ENCODE results near the gene INPP5J.

Gene INPP5J

DNA sequence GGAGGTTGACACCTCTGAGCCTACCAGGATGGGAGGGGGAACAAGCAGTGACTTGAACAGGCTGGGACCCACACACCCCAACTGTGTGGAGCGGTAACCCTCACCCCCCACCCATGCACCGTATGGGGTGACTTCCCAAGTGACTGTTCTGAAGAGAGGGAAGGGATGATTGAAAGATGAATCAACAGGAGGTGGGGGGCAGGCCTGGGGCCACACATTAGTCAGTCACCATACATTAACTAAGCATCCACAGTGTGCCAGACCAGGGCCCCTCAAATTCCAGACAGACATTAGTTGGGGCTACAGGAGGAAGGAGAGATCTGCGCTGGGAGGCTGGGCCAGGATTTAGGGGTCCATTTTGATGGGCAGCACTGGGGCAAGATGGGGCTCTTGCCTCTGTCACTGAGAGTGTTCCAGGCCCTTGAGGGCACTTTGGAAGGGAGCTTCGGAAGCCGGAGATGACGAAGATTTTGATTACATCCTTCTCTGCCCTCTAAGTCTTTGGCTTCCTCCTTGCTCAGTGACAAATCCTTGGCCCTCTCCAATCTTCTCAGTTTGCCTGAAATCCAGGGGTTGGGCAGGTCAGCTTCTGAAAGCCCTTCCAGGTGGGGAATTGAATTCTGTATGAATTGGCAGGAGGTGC is 40.7 kb upstream of the INPP5J start:
- Histone ChIP-seq H3K9me3 (ENCODE audit: low read length) (no peaks in the 10 kb centered on the region), H3K27ac (ENCODE audit: low read depth, low read length) (peak overlapping the region; percentile 97), H3K9ac (ENCODE audit: low read length) (peak overlapping the region; percentile 98)

DNA sequence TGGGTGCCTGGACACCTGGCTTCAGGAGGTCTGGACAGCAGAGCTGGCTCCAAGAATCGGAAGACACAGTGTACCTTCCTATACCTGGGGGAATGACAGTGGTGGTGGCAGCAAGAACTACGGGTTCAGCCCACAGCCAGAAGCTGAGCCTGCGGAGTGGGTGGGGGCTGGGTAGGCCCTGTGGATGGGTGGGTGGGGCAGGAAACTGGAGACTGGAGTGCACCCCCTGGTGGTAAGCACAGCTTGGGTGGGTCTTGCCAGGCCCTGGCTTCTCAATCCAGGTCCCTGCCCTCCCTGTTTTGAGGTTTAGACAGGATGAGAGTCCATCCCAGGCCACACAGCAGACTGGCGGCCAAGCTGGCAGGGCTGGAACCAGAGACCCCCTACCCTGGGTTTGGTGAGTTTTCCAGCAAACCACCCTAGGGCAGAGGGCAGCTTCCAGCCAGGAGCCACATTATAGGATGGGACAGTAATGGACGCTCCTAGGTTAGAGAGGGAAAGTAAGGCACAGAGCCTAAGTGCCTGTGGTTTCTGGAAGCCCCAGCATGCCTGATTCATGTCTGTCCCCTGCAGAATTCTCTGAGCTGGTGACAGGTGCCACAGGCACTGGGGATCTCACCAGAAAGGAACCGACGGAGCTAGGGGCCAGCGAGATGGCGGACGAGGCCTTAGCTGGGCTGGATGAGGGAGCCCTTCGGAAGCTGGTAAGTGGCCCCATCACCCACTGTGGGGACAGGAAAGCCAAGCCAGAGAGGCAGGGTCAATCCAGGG is 40.0 kb upstream of the INPP5J start:
- Histone ChIP-seq H3K4me3 (ENCODE audit: low read depth in 1 of 2, low read length in 2 of 2) (peak overlapping the region; percentile 80 to 92), H3K4me1 (ENCODE audit: insufficient read depth, low read length) (peaks cover 57% of the 10 kb centered on the region)

More for the DNA sequence above, 40.7 kb upstream of the INPP5J start:
- peak overlapping the region; percentile 80 to 92 for H3K4me3 ChIP-seq (ENCODE audit: low read depth in 1 of 2, low read length in 2 of 2)
- no peaks in the 10 kb centered on the region for H3K27me3 ChIP-seq (ENCODE audit: control insufficient read depth in 1 of 2, insufficient read depth in 2 of 2, low read length in 2 of 2)
- peaks cover 50% of the 10 kb centered on the region for H3K4me1 ChIP-seq (ENCODE audit: insufficient read depth, low read length)
- peaks cover 13% of the 10 kb centered on the region for H3K36me3 ChIP-seq (ENCODE audit: insufficient read depth, low read length)

DNA sequence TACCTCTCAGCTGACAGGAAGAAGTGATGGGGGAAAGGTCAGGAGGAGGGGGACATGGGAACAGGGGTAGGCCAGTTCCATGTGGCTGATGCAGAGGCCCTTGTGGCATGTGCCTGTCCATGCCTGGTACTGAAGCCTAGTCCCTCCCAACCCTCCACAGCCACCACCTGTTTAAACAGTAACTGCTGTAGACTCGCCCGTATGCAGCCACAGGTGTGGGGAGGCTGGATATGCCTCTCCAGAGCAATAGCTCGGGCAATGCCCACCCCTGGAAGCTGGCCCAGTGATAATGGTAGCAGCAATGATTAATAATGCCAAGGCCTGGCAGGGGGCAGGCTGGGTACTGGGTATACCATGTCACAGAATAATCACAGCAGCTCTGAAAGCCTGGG is 39.4 kb upstream of the INPP5J start:
- peaks cover 23% of the 10 kb centered on the region for H3K36me3 ChIP-seq (ENCODE audit: insufficient read depth, low read length)
- H3K9ac ChIP-seq (ENCODE audit: low read length): peak overlapping the region; percentile 25

More for the DNA sequence above, 40.0 kb upstream of the INPP5J start:
- Histone ChIP-seq H3K27me3 (ENCODE audit: control insufficient read depth in 1 of 2, insufficient read depth in 2 of 2, low read length in 2 of 2) (no peaks in the 10 kb centered on the region), H3K36me3 (ENCODE audit: insufficient read depth, low read length) (peaks cover 17% of the 10 kb centered on the region), H3K9me3 (ENCODE audit: low read length) (no peaks in the 10 kb centered on the region), H3K9ac (ENCODE audit: low read length) (peak overlapping the region; percentile 98), H3K27ac (ENCODE audit: low read depth, low read length) (peak overlapping the region; percentile 97)

DNA sequence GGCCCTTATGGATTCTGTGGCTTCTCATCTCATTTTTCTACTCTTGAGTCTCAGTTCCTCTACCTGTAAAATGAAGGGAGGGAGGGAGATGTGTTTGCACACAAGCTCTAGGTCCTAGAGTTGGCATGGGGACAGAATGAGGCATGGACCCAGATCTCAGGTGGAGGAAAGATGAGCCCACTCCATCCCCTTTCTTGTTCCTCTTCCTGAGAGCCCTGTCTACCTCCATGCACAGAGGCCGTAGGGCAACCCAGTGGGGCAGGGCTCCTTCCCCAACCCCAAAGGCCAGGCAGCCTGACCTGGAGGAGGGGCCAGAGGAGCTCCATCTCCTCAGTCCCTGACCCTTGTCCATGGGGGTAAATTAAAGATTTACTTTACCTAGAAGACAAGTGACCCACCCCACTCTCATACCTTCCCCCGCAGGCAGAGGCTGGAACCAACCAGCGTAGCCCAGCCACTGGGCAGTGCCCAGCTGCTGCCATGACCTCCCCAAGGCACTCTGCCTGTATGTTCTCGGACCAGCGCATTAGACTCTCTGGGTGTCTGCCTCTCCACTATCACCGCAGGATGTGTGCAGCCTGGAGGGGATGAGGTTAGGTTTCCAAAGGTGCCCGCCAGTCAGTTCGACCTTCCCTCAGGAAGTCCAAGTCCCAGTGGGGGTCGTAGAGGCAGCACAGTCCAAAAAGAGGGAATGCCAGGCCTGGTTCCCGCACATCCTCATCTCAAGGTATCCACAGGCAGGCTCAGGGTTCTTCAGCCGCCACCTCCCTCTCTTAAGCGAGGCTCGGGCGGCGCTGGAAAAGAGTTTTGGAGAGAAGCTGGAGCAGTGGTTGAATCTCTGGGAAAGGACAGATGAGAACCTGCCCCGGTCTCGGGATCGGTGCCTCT is 38.6 kb upstream of the INPP5J start:
- H3K9ac ChIP-seq (ENCODE audit: low read length): peak overlapping the region; percentile 25
- H3K9me3 ChIP-seq (ENCODE audit: low read length): no peaks in the 10 kb centered on the region
- peak overlapping the region; percentile 97 for H3K27ac ChIP-seq (ENCODE audit: low read depth, low read length)
- H3K36me3 ChIP-seq (ENCODE audit: insufficient read depth, low read length): peaks cover 31% of the 10 kb centered on the region
- peaks cover 71% of the 10 kb centered on the region for H3K4me1 ChIP-seq (ENCODE audit: insufficient read depth, low read length)
- peak overlapping the region; percentile 40 to 92 for H3K4me3 ChIP-seq (ENCODE audit: low read depth in 1 of 2, low read length in 2 of 2)
- no peaks in the 10 kb centered on the region for H3K27me3 ChIP-seq (ENCODE audit: control insufficient read depth in 1 of 2, insufficient read depth in 2 of 2, low read length in 2 of 2)

More for the DNA sequence above, 39.4 kb upstream of the INPP5J start:
- peak overlapping the region; percentile 97 for H3K27ac ChIP-seq (ENCODE audit: low read depth, low read length)
- H3K9me3 ChIP-seq (ENCODE audit: low read length): no peaks in the 10 kb centered on the region
- peak overlapping the region in 1 of 2 donors; percentile 92 for H3K4me3 ChIP-seq (ENCODE audit: low read depth in 1 of 2, low read length in 2 of 2)
- no peaks in the 10 kb centered on the region for H3K27me3 ChIP-seq (ENCODE audit: control insufficient read depth in 1 of 2, insufficient read depth in 2 of 2, low read length in 2 of 2)
- peaks cover 63% of the 10 kb centered on the region for H3K4me1 ChIP-seq (ENCODE audit: insufficient read depth, low read length)

DNA sequence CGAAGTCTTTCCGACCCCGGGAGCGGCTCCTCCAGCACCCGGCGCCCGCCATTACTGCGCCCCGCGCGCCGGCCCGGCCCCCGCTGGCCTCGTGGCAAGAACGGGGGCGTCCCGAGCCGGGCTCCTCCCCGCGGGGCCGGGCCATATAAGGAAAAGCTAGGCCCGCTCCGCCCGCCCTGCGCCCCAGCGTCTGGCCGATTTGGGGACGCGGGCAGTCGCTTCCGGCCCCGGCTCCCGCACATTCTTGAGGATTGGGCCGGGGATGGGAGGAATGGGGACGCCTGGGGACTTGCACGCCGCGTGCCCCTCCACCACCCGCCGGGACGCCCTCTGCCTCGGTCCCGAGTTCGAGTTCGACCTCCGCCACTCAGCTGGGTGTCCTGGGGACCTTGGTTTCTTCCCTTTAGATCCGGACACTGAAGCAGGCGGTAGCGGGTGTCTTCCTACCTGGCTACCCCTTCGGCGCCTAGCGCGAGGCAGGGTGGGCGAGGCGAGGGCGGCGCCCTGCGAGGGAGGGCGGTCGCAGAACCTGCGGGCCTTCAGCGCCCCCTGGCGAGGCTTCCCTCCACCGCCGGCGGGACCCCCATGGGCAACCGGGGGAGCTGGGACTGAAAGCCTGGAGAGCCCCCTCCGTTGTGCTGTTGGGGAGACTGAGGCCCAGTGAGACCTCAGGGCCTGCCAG is 37.8 kb upstream of the INPP5J start:
- Histone ChIP-seq H3K27me3 (ENCODE audit: control insufficient read depth in 1 of 2, insufficient read depth in 2 of 2, low read length in 2 of 2) (no peaks in the 10 kb centered on the region), H3K4me3 (ENCODE audit: low read depth in 1 of 2, low read length in 2 of 2) (peak overlapping the region; percentile 40 to 92), H3K9ac (ENCODE audit: low read length) (peak overlapping the region; percentile 58), H3K4me1 (ENCODE audit: insufficient read depth, low read length) (peaks cover 78% of the 10 kb centered on the region), H3K27ac (ENCODE audit: low read depth, low read length) (peak overlapping the region; percentile 97), H3K36me3 (ENCODE audit: insufficient read depth, low read length) (peaks cover 39% of the 10 kb centered on the region), H3K9me3 (ENCODE audit: low read length) (no peaks in the 10 kb centered on the region)

DNA sequence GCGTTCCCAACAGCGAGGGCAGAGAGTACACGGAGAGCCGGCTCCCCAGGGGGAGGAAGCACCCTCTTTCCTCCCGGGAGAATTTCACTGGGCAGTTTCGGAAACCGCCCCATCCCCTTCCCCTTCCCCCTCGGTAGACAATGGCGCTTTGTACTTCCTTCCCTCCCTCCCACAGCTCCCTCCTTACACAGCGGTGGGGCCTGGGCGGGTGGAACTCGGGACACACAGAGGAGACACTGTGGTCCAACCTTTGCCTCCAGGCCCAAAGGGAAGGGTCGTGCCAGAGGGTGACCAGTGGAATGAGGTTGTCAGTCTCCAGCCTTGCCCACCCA is 37.3 kb upstream of the INPP5J start:
- H3K4me3 ChIP-seq (ENCODE audit: low read depth in 1 of 2, low read length in 2 of 2): peak overlapping the region; percentile 21 to 75
- no peaks in the 10 kb centered on the region for H3K27me3 ChIP-seq (ENCODE audit: control insufficient read depth in 1 of 2, insufficient read depth in 2 of 2, low read length in 2 of 2)
- H3K36me3 ChIP-seq (ENCODE audit: insufficient read depth, low read length): peaks cover 39% of the 10 kb centered on the region
- peak overlapping the region; percentile 58 for H3K9ac ChIP-seq (ENCODE audit: low read length)
- peaks cover 75% of the 10 kb centered on the region for H3K4me1 ChIP-seq (ENCODE audit: insufficient read depth, low read length)
- no peaks in the 10 kb centered on the region for H3K9me3 ChIP-seq (ENCODE audit: low read length)
- H3K27ac ChIP-seq (ENCODE audit: low read depth, low read length): peak overlapping the region; percentile 97

DNA sequence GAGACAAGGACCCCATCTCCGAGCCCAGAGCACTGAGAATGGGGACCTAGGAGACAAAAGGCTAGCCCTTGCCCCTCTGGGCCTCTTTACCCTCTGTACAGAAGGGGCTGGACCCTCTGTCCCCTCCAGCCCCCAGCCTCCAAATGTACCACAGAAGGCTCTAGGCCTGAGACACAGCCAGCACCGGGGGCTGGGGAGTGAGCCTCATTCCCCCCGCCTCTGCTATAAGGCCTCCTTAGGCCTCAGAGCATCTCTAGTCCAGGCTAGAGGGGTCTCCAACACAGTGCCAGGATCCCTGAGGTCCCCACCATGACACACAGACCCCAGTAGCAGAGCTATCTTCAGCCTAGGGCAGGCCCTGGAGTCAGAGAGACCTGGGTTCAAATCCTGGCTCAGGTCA is 36.8 kb upstream of the INPP5J start:
- no peaks in the 10 kb centered on the region for H3K27me3 ChIP-seq (ENCODE audit: control insufficient read depth in 1 of 2, insufficient read depth in 2 of 2, low read length in 2 of 2)
- no peaks in the 10 kb centered on the region for H3K9me3 ChIP-seq (ENCODE audit: low read length)
- H3K9ac ChIP-seq (ENCODE audit: low read length): peak overlapping the region; percentile 58
- peak overlapping the region; percentile 97 for H3K27ac ChIP-seq (ENCODE audit: low read depth, low read length)
- peak overlapping the region; percentile 4 to 24 for H3K4me3 ChIP-seq (ENCODE audit: low read depth in 1 of 2, low read length in 2 of 2)
- H3K36me3 ChIP-seq (ENCODE audit: insufficient read depth, low read length): peaks cover 43% of the 10 kb centered on the region
- H3K4me1 ChIP-seq (ENCODE audit: insufficient read depth, low read length): peaks cover 71% of the 10 kb centered on the region

DNA sequence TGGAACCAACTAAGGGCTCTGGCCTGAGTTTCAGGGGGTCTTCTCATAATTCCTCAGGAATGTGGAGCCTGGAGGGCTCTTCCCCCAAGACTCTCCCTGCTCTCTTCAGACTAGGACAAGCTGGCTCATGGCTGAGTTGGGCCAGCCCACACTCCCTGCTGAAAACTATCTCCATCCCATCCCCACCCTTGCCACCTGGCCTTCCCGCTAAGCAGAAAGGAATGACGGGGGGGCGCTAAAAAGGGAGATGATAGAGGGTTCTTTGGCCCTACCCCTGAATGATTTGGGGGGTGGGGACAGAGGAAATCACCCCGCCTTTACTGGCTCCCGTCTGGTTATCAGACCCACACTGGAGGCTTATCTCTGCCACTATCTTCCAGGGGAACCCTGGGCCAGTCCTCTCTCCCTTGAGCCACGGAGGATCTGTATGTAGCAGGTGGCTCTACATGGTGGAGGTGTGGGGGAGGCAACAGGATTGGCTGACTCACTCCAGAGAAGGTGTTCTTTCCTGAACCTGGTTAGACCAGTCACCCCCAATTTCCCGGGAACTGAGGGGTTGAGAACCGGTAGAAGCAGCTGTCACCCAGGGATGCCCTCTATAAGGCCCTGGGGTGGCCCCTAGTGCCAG is 35.9 kb upstream of the INPP5J start:
- H3K9ac ChIP-seq (ENCODE audit: low read length): peak overlapping the region; percentile 58
- no peaks in the 10 kb centered on the region for H3K9me3 ChIP-seq (ENCODE audit: low read length)
- peak overlapping the region; percentile 97 for H3K27ac ChIP-seq (ENCODE audit: low read depth, low read length)
- H3K4me3 ChIP-seq (ENCODE audit: low read depth in 1 of 2, low read length in 2 of 2): peak overlapping the region in 1 of 2 donors; percentile 84
- H3K36me3 ChIP-seq (ENCODE audit: insufficient read depth, low read length): peaks cover 52% of the 10 kb centered on the region
- H3K4me1 ChIP-seq (ENCODE audit: insufficient read depth, low read length): peaks cover 71% of the 10 kb centered on the region
- no peaks in the 10 kb centered on the region for H3K27me3 ChIP-seq (ENCODE audit: control insufficient read depth in 1 of 2, insufficient read depth in 2 of 2, low read length in 2 of 2)

DNA sequence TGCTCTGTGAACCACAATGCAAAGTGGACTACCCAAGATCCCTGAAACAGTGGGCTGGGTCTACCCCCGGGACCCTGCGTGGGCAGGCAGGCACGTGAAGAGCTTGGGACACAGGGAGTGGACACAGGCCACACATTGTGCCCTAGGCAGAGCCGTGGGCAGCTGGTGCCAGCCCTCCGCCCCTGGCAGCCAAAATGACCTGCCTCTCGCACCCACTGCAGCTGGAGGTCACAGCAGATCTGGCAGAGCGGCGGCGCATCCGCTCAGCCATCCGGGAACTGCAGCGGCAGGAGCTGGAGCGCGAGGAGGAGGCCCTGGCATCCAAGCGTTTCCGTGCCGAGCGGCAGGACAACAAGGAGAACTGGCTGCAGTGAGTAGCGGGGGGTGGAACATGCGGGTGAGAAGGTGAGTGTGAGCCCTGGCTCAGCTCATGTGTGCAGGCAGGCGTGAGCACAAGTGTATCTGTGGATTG is 35.0 kb upstream of the INPP5J start:
- Histone ChIP-seq H3K4me1 (ENCODE audit: insufficient read depth, low read length) (peaks cover 65% of the 10 kb centered on the region), H3K27ac (ENCODE audit: low read depth, low read length) (peak overlapping the region; percentile 97), H3K36me3 (ENCODE audit: insufficient read depth, low read length) (peaks cover 59% of the 10 kb centered on the region), H3K9me3 (ENCODE audit: low read length) (no peaks in the 10 kb centered on the region), H3K27me3 (ENCODE audit: control insufficient read depth in 1 of 2, insufficient read depth in 2 of 2, low read length in 2 of 2) (no peaks in the 10 kb centered on the region), H3K4me3 (ENCODE audit: low read depth in 1 of 2, low read length in 2 of 2) (peak overlapping the region in 1 of 2 donors; percentile 84), H3K9ac (ENCODE audit: low read length) (peak overlapping the region; percentile 58)

DNA sequence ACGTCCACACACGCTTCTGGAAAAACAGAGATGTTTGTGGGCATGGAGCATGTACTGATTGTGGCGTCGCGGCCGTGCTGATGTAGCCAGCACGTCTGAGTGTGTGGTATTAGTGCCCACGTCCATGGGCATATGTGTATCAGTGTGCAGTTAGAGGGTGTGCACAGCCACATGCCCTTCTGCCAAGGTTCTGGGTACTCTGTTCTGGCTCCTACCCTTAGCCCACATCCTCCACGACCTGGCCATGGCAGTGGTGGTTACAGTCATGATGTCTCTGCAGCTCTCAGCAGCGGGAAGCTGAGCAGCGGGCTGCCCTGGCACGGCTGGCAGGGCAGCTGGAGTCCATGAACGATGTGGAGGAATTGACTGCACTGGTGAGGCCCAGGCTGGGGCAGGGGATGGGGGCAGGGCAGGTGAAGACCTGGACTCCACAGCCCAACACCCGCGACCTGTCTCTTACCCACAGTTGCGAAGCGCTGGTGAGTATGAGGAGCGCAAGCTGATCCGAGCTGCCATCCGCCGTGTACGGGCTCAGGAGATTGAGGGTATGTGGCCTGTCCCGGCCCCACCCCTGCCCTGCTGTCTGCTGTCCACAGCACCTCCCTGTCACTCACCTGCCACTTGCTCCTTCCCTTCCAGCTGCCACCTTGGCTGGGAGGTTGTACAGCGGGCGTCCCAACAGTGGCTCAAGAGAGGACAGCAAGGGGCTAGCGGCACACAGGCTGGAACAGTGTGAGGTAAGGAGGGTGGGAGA is 34.4 kb upstream of the INPP5J start:
- Histone ChIP-seq H3K9ac (ENCODE audit: low read length) (peak overlapping the region; percentile 95), H3K4me3 (ENCODE audit: low read depth in 1 of 2, low read length in 2 of 2) (peak overlapping the region in 1 of 2 donors; percentile 84), H3K36me3 (ENCODE audit: insufficient read depth, low read length) (peaks cover 62% of the 10 kb centered on the region), H3K27ac (ENCODE audit: low read depth, low read length) (peak overlapping the region; percentile 97), H3K27me3 (ENCODE audit: control insufficient read depth in 1 of 2, insufficient read depth in 2 of 2, low read length in 2 of 2) (no peaks in the 10 kb centered on the region), H3K4me1 (ENCODE audit: insufficient read depth, low read length) (peaks cover 59% of the 10 kb centered on the region), H3K9me3 (ENCODE audit: low read length) (no peaks in the 10 kb centered on the region)
